ENCODE measurements around the gene NDUFB6.
A peak's percentile ranks its signal among the peaks of the same experiment; 100 is the strongest.
"Not testable (repeated sequence)": the region's sequence is repeated elsewhere in the genome, so short reads cannot be mapped to it uniquely, and the experiment has no call there.

Gene NDUFB6

GRCh38 chr9:32572900-32573523 is at the start of gene NDUFB6:
TSS of gene NDUFB6 (minus strand) at chr9:32573159. CDS start at chr9:32573060, 99 bp downstream.
- DNase-seq: peak; percentile 97

GRCh38 chr9:32618261-32618660 is 45.3 kb upstream of the NDUFB6 start:
- DNase-seq: no peak

- no peak for DNase-seq
Observed at GRCh38 chr9:32606811-32607210, 33.9 kb upstream of the NDUFB6 start.

GRCh38 chr9:32603914-32604852 is 31.2 kb upstream of the NDUFB6 start:
- DNase-seq: no peak

- not testable (repeated sequence) for DNase-seq
Observed at GRCh38 chr9:32599021-32599420, 26.1 kb upstream of the NDUFB6 start.

- DNase-seq: no peak
Observed at GRCh38 chr9:32596936-32597335, 24.0 kb upstream of the NDUFB6 start.

GRCh38 chr9:32596096-32596865 is 23.3 kb upstream of the NDUFB6 start:
- DNase-seq: no peak

- DNase-seq: no peak
Observed at GRCh38 chr9:32590898-32591297, 17.9 kb upstream of the NDUFB6 start.

GRCh38 chr9:32590476-32590875 is 17.5 kb upstream of the NDUFB6 start:
- DNase-seq: no peak

GRCh38 chr9:32589083-32589723 is 16.2 kb upstream of the NDUFB6 start:
- no peak for DNase-seq

GRCh38 chr9:32587901-32588300 is 14.9 kb upstream of the NDUFB6 start:
- DNase-seq: no peak

GRCh38 chr9:32584784-32585183 is 11.8 kb upstream of the NDUFB6 start:
- no peak for DNase-seq

- DNase-seq: peak; percentile 7
Observed at GRCh38 chr9:32581512-32582143, 8.7 kb upstream of the NDUFB6 start.

GRCh38 chr9:32580631-32581300 is 7.8 kb upstream of the NDUFB6 start:
- DNase-seq: no peak

GRCh38 chr9:32579706-32580331 is 6.9 kb upstream of the NDUFB6 start:
- DNase-seq: peak; percentile 84

- DNase-seq: no peak
Observed at GRCh38 chr9:32578976-32579375, 6.0 kb upstream of the NDUFB6 start.

GRCh38 chr9:32577316-32577715 is 4.4 kb upstream of the NDUFB6 start:
- no peak for DNase-seq

GRCh38 chr9:32574858-32575257 is 1.9 kb upstream of the NDUFB6 start:
- DNase-seq: no peak

GRCh38 chr9:32573821-32574220 is 862 bp upstream of the NDUFB6 start:
- DNase-seq: no peak

GRCh38 chr9:32571969-32572899 is 725 bp downstream of the NDUFB6 start:
- DNase-seq: peak; percentile 70

All from activated CD4-positive, alpha-beta T cell treated with anti-CD3 and anti-CD28 coated beads, Interleukin-2, amount 50 U/mL, for 1 hour (primary cell).